CD4-positive, alpha-beta T cell treated with Interleukin-21 for 1 hour (primary cell): ENCODE results near the gene CATSPERZ.
A peak's percentile ranks its signal among the peaks of the same experiment; 100 is the strongest.
"Not testable (repeated sequence)": the region's sequence is repeated elsewhere in the genome, so short reads cannot be mapped to it uniquely, and the experiment has no call there.

Experiments used
- DNase-seq: peaks from one replicate; pipeline ENCODE4 v3.0.0-alpha.2; 2020

CATSPERZ gene

DNA sequence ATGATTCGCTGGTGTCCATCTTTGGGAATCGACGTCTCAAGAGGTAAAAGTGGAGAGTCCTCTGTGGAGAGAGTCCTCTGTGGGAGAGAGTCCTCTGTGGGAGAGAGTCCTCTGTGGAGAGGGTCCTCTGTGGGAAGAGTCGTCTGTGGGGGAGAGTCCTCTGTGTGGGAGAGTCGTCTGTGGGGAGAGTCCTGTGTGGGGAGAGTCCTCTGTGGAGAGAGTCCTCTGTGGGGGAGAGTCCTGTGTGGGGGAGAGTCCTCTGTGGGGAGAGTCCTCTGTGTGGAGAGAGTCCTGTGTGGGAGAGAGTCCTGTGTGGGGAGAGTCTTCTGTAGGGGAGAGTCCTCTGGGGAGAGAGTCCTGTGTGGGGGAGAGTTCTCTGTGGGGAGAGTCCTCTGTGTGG, 20.9 kb downstream of the CATSPERZ start:
- no peak for DNase-seq

DNA sequence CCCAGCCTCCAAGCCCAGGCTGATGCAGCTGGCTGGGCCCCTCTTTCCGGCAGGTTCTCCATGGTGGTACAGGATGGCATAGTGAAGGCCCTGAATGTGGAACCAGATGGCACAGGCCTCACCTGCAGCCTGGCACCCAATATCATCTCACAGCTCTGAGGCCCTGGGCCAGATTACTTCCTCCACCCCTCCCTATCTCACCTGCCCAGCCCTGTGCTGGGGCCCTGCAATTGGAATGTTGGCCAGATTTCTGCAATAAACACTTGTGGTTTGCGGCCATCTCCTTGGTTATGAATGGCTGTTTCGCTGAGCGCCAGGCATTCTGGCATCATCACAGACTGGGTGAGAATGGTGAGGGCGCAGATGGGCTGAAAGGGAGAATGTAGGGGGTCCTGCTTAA, 21.4 kb downstream of the CATSPERZ start:
- DNase-seq = no peak

DNA sequence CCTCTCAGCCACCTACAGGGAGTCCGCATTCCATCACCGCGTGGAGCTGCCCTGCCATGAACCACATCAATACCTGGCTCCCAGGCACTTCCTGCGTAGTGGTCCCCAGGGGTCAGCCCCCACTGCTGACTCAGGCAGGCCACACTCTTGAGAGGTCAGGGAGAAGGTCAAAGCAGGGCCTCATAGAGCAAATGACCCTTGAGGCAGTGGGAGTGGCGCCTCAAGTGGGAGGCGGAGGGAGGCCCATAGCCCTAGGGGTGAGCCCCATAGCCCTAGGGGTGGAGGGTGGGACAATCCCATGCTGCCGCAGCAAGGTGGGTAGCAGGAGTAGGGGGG, 22.7 kb downstream of the CATSPERZ start:
- no peak for DNase-seq

DNA sequence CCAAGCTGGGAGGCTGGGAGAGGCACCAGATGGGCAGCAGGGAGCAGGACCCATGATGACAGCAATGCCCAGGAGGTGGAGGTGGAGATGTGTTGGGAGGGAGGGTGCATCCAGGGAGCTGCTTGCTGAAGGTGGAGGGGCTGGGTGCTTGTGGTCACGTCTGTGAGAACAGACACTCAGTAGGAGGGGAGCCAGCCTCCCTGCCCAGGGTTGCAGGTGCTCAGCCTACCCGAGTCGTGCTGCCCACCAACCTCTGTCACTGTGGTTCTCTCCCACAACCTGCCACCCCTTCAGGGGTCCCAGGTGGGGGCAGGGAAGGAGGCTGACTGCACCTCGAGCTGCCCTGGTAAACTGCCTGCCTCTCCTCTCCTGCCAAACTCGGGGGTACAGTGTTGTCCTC, 23.2 kb downstream of the CATSPERZ start:
- DNase-seq = no peak

DNA sequence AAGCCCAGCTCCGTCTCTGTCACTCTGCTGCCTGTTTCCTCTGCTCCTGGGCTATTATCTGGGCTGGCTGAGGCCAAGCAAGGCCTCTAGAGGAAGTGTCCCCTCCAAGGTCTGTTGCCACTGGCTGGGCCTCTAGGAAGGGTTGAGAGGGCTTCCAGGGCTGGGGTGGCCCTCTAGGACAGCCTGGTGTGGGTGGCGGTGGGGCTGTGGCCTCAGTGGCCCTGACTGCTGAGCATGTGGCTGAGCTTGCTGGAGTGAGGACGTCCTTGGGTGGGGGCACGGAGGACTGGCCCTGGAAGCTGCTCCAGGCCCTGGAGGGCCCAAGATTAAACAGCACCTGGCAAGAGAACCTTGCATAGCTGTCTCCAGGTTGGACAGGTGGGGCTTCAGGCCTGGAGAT, 23.8 kb downstream of the CATSPERZ start:
- not testable (repeated sequence) for DNase-seq

DNA sequence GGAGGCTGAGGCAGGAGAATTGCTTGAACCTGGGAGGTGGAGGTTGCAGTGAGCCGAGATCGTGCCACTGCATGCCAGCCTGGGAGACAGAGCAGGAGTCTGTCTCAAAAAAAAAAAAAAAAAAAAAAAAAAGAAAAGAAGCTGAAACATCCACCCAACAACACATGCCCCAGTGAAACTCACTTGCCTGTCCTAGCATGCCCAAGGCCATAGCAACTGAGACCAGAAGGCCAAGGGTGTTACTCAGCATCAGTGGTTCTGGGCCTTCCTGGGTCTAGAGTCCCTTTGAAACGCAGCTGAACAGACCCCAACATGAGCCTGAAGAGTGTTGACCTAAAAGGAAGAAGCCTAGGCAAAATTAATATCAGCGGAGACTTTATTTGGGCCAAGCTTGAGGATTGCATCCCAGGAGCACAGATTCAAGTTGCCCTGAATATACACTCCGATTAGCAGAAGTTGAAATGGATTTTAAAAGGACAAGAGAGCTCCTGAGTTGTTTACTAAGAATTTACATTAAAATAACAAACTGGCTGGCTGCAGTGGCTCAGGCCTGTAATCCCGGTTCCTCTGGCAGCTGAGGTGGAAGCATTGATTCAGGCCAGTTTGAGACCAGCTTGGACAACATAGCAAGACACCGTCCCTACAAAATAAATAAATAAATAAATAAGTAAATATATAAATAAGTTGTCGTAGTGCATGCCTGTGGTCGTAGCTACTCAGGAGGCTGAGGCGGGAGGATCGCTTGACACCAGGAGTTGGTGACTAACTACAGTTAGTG, 24.7 kb downstream of the CATSPERZ start:
- DNase-seq = no peak

DNA sequence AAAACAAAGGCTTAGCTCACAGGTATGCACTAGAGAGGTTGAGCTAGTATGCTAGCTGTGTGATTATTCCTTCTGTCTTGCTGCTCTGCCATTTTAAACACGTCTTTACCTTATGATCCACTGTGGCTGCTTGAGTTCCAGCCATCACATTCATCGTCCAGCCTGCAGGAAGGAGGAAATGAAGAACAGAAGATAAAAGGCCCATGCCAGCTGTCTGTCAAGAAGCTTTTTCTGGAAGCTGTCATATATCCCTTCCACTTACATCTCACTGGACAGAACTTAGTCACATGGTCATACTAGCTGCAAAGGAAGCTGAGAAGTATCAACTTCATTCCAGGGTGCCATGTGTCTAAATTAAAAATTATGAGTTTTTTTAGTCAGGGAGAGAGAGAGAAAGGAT, 27.2 kb downstream of the CATSPERZ start:
- no peak for DNase-seq

DNA sequence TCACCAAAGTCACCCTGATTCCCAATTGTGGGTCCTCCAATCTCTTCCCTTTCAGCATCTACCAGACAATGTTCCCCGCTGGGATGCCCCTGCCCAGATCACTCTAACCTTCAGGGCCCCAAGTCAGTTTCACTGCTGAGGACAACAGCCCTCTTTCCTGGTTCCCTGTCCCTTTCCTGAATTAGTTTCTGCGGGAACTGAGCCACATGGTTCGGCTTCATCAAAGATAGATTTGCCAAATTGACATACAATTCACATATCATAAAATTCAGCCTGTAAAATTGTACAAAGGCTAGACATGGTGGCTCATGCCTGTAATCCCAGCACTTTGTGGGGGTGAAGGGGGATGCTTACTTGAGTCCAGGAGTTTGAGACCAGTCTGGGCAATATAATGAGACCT, 27.8 kb downstream of the CATSPERZ start:
- DNase-seq = no peak

DNA sequence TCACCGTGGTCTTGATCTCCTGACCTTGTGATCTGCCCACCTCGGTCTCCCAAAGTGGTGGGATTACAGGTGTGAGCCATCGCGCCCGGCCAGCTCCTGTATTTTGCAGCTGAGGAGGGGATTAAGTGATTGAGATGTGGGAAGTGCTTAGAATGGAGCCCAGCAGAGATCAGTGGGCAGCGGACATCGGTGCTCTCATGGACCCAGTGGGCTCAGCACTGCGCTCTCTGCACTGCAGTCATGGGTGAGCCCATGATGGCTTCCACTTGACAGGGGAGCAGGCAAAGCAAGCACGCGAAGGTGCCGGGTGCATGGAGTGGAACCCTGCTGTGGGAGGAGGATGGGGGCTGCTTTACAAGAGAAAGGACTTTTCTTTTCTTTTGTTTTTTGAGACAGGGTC, 30.7 kb downstream of the CATSPERZ start:
- DNase-seq = no peak

DNA sequence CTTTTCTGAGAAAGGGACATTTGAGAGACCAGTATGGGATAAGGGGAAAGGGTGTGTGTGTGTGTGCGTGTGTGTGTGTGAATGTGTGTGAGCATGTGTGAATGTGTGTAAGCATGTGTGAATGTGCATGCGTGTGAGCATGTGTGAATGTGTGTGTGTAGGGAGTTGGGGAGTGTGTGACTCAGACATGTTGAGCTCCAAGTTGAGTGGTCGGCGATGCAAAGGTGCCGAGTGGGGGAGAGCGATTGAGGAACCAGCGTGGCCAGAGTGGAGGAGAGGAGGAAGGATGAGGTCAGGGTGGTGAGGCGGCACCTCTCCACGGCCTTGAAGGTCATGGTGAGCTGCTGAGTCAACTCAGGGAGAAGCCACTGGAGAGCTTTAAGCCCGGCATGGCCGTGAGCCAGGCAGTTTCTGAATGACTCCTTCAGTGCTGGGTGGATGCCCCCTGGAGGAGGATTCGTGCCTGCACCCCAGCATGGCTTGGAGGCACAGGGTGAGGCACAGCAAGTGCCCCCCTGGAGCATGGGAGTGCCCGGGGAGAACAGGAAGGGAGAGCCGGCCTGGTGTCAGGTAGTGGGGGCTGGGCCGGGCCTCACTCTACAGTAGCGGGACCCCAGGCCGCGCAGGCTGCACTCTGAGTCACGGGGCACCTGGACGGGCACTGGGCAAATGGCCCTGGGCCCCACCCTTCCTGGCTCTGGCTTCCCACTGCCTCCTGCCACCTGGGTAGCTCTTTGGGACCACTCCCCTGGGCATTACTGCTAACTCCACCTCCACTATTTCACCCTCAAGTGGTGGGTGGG, 31.6 kb downstream of the CATSPERZ start:
- peak; percentile 75 for DNase-seq

DNA sequence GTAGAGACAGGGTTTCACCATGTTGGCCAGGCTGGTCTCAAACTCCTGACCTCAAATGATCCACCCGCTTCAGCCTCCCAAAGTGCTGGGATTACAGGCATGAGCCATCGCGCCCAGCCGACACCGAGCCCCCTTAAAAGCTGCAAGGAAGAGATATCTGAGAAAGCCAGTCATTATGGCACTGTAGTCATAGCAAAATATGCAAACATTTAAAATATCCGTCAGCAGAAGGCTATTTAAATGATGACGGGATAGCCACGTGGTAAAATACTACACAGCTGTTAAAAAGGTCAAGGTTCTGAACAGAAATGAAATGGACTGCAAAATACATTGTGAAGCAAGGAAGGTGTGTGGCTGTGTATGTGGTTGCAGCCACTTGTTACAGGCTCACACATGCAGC, 33.4 kb downstream of the CATSPERZ start:
- no peak for DNase-seq

DNA sequence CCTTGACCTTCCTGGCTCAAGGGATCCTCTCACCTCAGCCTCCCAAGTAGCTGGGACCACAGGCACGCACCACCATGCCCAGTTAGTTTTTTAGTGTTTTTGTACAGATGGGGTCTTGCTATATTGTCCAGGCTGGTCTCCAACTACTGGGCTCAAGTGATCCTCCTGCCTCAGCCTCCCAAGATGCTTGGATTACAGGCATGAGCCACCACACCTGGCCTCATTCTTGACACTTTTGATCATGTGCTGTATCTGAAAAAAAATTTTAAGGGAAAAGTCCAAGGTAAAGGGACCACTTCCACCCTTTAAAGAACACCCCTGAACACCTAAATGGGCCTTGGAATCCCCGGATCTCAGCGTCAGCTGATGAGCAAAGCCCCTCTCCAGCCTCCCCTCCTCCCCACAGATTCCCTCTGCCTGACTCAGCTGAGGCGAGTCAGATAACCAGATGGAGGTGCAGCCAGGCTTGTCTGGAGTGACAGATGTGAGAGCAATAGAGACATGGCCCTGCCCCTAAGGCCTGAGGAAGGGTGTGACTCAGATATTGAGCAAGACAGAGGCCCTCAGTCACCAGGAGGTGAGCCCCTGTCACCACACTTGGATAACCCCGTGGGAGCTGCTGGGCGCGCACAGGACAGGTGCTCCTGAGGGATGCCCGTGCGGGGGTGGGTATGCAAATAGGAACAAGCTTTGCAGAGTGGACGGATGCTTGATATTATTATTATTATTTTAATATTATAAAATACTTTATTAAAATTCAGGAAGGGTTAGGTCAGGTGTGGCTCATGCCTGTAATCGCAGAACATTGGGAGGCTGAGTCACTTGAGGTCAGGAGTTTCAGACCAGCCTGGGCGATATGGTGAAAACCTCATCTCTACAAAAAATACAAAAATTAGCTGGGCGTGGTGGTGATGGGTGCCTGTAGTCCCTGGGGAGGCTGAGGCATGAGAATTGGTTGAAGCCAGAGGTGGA, 34.9 kb downstream of the CATSPERZ start:
- no peak for DNase-seq

DNA sequence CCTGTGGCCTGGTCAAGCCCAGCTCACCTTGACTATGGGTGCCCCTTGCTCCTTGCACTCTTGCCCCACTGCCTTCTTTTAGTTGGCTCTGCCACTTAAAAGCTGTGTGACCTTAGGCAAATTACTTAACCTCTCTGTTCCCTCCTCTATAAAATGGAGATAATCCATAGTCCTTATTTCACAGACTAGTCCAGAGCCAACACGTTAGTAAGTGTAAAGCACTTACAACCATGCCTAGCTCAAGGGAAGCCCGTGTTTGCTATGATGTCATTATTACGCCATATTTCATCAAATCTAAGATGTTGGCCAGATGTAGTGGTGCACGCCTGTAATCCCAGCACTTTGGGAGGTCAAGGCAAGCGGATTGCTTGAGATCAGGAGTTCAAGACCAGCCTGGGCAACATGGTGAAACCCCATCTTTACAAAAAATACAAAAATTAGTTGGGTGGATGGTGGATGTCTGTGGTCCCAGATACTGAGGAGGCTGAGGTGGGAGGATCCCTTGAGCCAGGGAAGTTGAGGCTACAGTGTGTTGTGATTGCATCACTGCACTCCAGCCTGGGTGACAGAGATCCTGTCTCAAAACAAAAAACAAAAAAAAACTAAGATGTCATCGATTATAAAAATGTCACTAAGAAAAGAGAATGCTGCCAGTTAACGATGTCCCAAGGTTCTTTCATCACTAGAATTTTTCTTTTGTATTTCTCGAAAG, 37.5 kb downstream of the CATSPERZ start:
- no peak for DNase-seq

DNA sequence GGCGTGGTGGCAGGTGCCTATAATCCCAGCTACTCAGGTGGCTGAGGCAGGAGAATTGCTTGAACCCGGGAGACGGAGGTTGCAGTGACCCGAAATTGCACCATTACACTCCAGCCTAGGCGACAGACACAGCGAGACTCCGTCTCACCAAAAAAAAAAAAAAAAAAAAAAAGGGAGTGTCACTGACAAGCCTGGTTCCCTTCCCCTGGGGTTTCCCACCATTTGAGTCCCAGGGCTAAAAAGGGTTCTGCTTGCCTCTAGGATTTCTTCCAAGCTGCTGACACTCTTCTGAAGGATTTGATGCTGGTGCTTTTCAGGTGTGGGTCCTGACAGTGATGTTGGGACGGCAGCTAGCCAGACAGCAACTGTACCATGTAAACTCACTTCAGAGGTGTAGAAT, 38.6 kb downstream of the CATSPERZ start:
- DNase-seq = no peak

DNA sequence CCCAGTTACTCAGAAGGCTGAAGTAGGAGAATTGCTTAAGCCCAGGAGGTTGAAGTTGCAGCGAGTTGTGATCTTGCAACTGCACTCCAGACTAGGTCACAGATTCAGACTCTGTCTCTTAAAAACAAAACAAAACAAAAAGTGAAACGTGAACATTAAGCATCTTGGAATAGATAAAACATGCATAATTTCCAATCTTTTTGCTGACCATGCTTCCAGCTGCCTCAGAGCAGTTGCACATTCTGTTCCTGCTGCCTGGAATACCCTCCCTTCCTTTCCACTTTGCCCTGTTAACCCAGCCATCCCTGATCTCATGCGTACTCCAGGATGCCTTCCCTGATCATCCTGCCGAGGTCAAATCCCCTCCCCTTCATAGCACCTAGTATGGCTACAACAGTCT, 39.1 kb downstream of the CATSPERZ start:
- DNase-seq = no peak

DNA sequence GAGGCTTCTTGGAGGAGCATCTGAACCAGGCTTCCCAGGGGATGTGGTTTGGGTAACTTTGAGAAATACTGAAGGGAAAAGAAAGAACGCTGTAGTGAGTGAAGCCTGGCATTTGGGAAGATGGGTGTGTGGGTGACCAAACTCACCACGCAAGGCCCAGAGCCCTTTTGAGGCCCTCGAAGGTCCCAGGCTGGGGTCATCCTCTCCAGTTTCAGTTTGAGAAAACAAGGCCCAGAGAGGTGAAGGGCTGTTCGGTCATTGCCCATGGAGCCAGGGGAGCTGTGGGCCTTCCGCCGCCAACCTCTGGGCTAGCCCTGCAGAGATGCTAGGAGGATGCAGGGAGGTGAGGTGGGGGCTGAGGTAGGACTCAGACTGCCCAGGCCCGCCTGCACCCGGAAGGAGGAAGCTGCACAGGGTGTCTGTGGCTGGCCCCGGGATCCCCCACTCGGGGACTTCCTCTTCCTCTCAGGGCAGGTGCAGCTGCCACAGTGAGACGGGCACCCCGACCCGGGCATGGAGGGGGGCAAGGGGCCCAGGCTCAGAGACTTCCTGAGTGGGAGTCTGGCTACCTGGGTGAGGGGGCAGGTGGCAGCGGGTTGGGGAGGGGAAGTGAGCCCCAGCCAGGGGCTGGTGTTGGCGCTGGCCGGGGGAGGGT, 39.7 kb downstream of the CATSPERZ start, which contains the start of gene CCDC88B:
Gene CCDC88B, plus strand, starts transcription at position 451 of the 655 bp plus-strand sequence. Its CDS starts 63 bp downstream, at position 514.
- peak; percentile 91 for DNase-seq

DNA sequence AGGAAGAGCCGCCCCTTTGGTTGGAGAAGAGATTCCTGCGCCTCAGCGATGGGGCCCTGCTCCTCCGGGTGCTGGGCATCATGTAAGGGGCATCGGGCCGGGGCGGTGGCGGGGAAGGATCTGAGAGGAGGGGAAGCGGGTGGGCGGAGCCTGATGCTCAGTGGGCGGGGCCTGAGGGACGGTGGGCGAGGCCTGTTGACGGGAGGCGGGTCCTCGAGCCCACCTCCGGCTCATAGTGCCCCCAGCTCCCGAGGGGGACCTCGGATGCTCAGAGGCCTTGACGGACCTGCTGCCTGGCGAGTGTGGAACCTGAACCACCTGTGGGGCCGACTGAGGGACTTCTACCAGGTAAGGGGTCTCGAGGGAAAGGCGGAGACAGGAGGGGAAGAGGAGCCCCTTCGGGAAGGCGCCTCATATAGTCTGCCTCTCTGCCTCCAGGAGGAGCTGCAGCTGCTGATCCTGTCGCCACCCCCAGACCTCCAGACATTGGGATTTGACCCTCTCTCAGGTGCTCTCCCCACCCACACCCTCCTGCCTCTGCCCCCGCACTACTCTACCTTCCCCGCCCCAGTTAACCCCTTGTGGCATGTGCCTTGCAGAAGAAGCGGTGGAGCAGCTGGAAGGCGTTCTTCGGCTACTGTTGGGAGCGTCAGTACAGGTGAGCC, 40.6 kb downstream of the CATSPERZ start:
- peak; percentile 77 for DNase-seq

DNA sequence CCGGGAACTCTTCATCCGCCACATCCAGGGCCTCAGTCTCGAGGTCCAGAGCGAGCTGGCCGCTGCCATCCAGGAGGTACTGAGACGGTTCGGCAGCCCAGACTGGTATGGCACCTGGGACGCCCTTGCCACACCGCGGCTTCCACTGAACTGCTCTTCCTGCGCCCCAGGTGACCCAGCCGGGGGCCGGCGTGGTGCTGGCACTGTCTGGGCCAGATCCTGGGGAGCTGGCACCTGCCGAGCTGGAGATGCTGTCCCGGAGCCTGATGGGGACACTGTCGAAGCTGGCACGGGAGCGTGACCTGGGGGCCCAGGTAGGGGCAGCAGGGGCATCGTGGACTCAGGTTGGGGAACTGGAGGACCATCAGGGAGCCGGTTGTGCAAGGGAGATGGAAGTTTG, 41.3 kb downstream of the CATSPERZ start:
- DNase-seq = no peak

DNA sequence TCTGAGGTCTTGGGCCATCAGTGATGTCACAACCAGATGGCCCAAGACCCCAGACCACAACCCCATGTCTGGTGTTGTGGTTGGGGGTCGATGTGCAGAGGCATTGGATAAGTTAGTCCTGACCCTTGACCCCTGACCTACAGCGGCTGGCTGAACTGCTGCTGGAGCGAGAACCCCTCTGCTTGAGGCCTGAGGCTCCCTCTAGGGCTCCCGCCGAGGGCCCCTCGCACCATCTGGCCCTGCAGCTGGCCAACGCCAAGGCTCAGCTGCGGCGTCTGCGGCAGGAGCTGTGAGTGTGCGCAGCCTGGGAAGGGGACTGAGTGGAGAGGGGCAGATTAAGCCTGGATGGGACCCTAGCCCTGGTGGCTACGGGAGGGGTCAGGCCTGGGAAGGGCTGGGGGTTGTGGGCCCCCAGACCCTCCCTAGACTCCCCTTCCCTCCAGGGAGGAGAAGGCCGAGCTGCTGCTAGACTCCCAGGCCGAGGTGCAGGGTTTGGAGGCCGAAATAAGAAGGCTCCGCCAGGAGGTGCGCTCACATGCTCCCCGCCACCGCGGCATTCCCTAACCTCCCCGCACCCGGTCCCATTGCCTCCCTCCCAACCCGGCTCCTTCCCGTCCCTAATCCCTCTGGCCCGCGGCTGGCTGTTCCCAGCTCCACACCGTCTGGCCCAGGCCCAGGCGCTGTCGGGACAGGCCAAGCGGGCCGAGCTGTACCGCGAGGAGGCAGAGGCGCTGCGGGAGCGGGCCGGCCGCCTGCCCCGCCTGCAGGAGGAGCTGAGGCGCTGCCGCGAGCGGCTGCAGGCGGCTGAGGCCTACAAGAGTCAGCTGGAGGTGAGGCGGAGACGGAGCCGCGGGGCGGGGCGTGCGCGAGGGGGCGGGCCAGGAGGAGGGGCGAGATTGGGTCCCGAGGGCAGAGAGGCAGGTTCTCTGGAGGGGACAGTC, 42.0 kb downstream of the CATSPERZ start:
- DNase-seq = peak; percentile 93
